Thyroid gland (tissue), 4 donors: Measurements from ENCODE around the gene LRRC8E. TPM values are rescaled to one million over a fixed set of nuclear protein-coding genes. Genes with fewer than 3 reads are reported as not detected.

Experiments
- DNase-seq, 2 donors: peaks; one replicate each; pipeline ENCODE4 v3.0.0-alpha.2; 2019
- H3K27ac ChIP-seq, 3 donors: fragments of 200-600 bp; sonication (generic); 1 replicate in 2 of 3; 2 replicates in 1 of 3; pipeline ENCODE4 v1.5.1; 2016 to 2019; ENCODE audit warnings: mild to moderate bottlenecking in 1 of 3, moderate library complexity in 1 of 3
- H3K27me3 ChIP-seq: fragments of 200-600 bp; sonication (generic); one replicate; pipeline ENCODE4 v1.5.1; 2019
- H3K36me3 ChIP-seq, 2 donors: fragments of 200-600 bp; sonication (generic); one replicate each; pipeline ENCODE4 v1.5.1; 2016 to 2019
- H3K4me1 ChIP-seq, 2 donors: fragments of 200-600 bp; sonication (generic); one replicate each; pipeline ENCODE4 v1.5.1; 2017 to 2019
- H3K4me3 ChIP-seq, 3 donors: fragments of 200-600 bp; sonication (generic); replicated peaks in 1 of 3; 1 replicate in 2 of 3; 2 replicates in 1 of 3; pipeline ENCODE4 v1.5.1; 2016; ENCODE audit warnings: mild to moderate bottlenecking in 1 of 3
- H3K9me3 ChIP-seq: fragments of 200-600 bp; sonication (generic); one replicate; pipeline ENCODE4 v1.5.1; 2017
- POLR2A ChIP-seq, 2 donors: fragments of 450-650 bp; IDR thresholded peaks; one replicate each; pipeline ENCODE4 v1.6.1; 2017; ENCODE audit warnings: antibody characterized with exemption in 2 of 2, mild to moderate bottlenecking in 2 of 2, moderate library complexity in 1 of 2
- WGBS, 2 donors: methylation state at CpG; one replicate each; pipeline ENCODE4 v1.1.5; 2017; 5-methylcytosine and 5-hydroxymethylcytosine counted together
- intact Hi-C: fragments of 100-400 bp; cut with DNase I; formaldehyde crosslinking; loops from one replicate; pipeline ENCODE4 v1.15.1; 2023
- total RNA-seq, 4 donors: library from RNA; depleted of rRNA; stranded (reverse); fragments of >200 nt; gene quantifications; one replicate each; pipeline ENCODE4 v1.2.3, GENCODE V29; 2016
- TF ChIP-seq, protein P1 (sequence below), 6 experiments: fragments of 200-600 bp in 3 of 6; fragments of 450-650 bp in 3 of 6; sonication (generic) in 3 of 6; IDR thresholded peaks; one replicate each; pipeline ENCODE4 v1.5.1; 2016 to 2019; ENCODE audit warnings: antibody characterized with exemption in 6 of 6, mild to moderate bottlenecking in 2 of 6, inconsistent platforms in 1 of 6, moderate library complexity in 1 of 6

The LRRC8E gene
- total RNA-seq, 4 donors from 2014 or later = 1.4 to 3.3 (median 2.3) TPM

- no peak for TF ChIP-seq POLR2A (IDR thresholded peaks at IDR 0.05)
- TF ChIP-seq, protein P1, sequence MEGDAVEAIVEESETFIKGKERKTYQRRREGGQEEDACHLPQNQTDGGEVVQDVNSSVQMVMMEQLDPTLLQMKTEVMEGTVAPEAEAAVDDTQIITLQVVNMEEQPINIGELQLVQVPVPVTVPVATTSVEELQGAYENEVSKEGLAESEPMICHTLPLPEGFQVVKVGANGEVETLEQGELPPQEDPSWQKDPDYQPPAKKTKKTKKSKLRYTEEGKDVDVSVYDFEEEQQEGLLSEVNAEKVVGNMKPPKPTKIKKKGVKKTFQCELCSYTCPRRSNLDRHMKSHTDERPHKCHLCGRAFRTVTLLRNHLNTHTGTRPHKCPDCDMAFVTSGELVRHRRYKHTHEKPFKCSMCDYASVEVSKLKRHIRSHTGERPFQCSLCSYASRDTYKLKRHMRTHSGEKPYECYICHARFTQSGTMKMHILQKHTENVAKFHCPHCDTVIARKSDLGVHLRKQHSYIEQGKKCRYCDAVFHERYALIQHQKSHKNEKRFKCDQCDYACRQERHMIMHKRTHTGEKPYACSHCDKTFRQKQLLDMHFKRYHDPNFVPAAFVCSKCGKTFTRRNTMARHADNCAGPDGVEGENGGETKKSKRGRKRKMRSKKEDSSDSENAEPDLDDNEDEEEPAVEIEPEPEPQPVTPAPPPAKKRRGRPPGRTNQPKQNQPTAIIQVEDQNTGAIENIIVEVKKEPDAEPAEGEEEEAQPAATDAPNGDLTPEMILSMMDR (IDR thresholded peaks at IDR 0.05) = no peak
- no peak for DNase-seq
- Histone ChIP-seq H3K9me3 (no peaks in the 10 kb centered on the region), H3K4me3 (no peak overlapping the region), H3K27ac (no peak overlapping the region), H3K4me1 (no peaks in the 10 kb centered on the region), H3K27me3 (no peaks in the 10 kb centered on the region), H3K36me3 (no peaks in the 10 kb centered on the region)
- WGBS, 2 donors = 87 to 91% methylated on average over 3 of the region's 3 CpGs
- intact Hi-C loops = no loop called here
Measured at GRCh38 chr19:7881910-7882309, 6.4 kb upstream of the LRRC8E start.

DNA sequence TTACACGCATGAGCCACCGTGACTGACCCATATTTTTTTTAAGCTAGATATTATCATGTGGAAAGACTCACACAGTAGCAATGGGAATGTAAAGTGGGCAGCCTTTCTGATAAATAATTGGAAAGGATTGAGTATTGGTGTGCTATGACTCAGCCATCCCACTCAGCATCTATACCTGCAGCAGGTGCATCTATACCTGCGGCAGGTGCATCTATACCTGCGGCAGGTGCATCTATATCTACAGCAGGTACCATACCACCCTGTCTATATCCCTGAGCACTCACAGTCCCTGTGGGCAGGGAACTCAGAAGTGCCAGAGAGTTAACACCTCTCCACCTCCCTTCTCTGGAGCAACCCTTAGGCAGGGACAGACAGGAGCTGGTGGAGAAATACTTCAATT lies 5.2 kb upstream of the LRRC8E start:
- Histone ChIP-seq H3K27me3 (no peaks in the 10 kb centered on the region), H3K36me3 (no peaks in the 10 kb centered on the region), H3K4me3 (no peak overlapping the region), H3K27ac (no peak overlapping the region), H3K9me3 (no peaks in the 10 kb centered on the region), H3K4me1 (peaks cover 0 to 1% of the 10 kb centered on the region in 2 donors)
- intact Hi-C loops = no loop called here
- DNase-seq = no peak
- TF ChIP-seq, protein P1 (IDR thresholded peaks at IDR 0.05) = no peak
- no peak for TF ChIP-seq POLR2A (IDR thresholded peaks at IDR 0.05)
- 83 to 86% methylated on average over 4 of the region's 4 CpGs for WGBS, 2 donors

GRCh38 chr19:7883796-7884570 lies 4.3 kb upstream of the LRRC8E start:
- DNase-seq = no peak
- peaks cover 4 to 10% of the 10 kb centered on the region in 2 donors for H3K4me1 ChIP-seq
- no peaks in the 10 kb centered on the region for H3K9me3 ChIP-seq
- no peaks in the 10 kb centered on the region for H3K36me3 ChIP-seq
- no peak overlapping the region for H3K4me3 ChIP-seq
- no peaks in the 10 kb centered on the region for H3K27me3 ChIP-seq
- TF ChIP-seq, protein P1 (IDR thresholded peaks at IDR 0.05) = no peak
- TF ChIP-seq POLR2A (IDR thresholded peaks at IDR 0.05) = no peak
- H3K27ac ChIP-seq = no peak overlapping the region
- 66 to 76% methylated on average over 2 of the region's 2 CpGs for WGBS, 2 donors
- intact Hi-C loops = no loop called here

GRCh38 chr19:7885818-7886217 lies 2.5 kb upstream of the LRRC8E start:
- H3K4me1 ChIP-seq = peaks cover 5 to 10% of the 10 kb centered on the region in 2 donors
- intact Hi-C loops = no loop called here
- no peaks in the 10 kb centered on the region for H3K36me3 ChIP-seq
- no peak overlapping the region for H3K4me3 ChIP-seq
- 87 to 90% methylated on average over 8 of the region's 8 CpGs for WGBS, 2 donors
- TF ChIP-seq POLR2A (IDR thresholded peaks at IDR 0.05) = no peak
- TF ChIP-seq, protein P1 (IDR thresholded peaks at IDR 0.05) = no peak
- no peak overlapping the region for H3K27ac ChIP-seq
- H3K27me3 ChIP-seq = no peaks in the 10 kb centered on the region
- DNase-seq = no peak
- H3K9me3 ChIP-seq = no peaks in the 10 kb centered on the region

DNA sequence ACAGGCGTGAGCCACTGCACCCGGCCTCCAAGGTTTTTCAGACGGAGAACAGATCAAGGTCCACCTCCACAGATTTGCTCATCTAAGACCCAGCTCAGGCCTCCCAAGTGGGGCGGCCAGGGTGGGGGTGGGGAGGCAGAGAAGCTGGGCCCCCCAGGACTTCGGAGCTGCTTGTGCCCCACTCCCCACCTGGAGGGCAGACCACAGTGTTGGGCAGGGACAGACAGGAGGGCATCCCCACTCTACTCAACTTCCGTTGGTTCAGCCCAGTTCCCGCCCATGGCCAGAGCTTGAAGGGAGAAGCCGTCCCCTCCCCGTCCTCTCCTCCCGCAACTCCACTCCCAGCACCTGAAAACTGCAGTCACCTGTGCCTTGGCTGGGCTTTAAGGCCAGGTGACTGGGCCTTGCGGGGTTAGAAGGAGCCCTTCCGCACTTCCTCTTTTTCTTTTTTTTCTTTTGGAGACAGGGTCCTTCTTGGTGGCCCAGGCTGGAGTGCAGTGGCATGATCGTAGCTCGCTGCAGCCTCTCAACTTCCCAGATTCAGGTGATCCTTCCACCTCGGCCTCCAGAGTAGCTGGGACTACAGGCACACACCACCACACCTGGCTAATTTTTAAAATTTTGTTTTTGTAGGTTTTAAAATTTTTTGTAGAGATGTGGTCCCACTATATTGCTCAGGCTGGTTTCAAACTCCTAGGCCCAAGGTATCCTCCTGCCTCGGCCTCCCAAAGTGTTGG lies 734 bp upstream of the LRRC8E start:
- WGBS, 2 donors = 86 to 92% methylated on average over 16 of the region's 16 CpGs

More for the DNA sequence above, 734 bp upstream of the LRRC8E start:
- no peaks in the 10 kb centered on the region for H3K9me3 ChIP-seq
- TF ChIP-seq, protein P1 (IDR thresholded peaks at IDR 0.05) = no peak
- TF ChIP-seq POLR2A (IDR thresholded peaks at IDR 0.05) = no peak
- peaks cover 5 to 10% of the 10 kb centered on the region in 2 donors for H3K4me1 ChIP-seq
- intact Hi-C loops = no loop called here
- no peak overlapping the region for H3K27ac ChIP-seq
- no peak overlapping the region for H3K4me3 ChIP-seq
- DNase-seq = no peak
- no peaks in the 10 kb centered on the region for H3K27me3 ChIP-seq
- H3K36me3 ChIP-seq = no peaks in the 10 kb centered on the region
